HUES48 (cell line): ENCODE results near the gene KCNJ18.
"Not testable (repeated sequence)": the region's sequence is repeated elsewhere in the genome, so short reads cannot be mapped to it uniquely, and the experiment has no call there.

Experiments used
- H3K27ac ChIP-seq: one replicate; pipeline ENCODE4 v1.7.0; 2013; ENCODE audit warnings: low read depth, low read length, inconsistent platforms
- H3K27me3 ChIP-seq: 2 replicates; pipeline ENCODE4 v1.6.1; 2013; ENCODE audit warnings: mild to moderate bottlenecking, low read length; ENCODE audit not compliant: control insufficient read depth, insufficient read depth
- H3K36me3 ChIP-seq: 2 replicates; pipeline ENCODE4 v1.6.1; 2013; ENCODE audit warnings: low read length; ENCODE audit not compliant: control insufficient read depth, insufficient read depth
- H3K4me1 ChIP-seq: 2 replicates; pipeline ENCODE4 v1.6.1; 2013; ENCODE audit warnings: mild to moderate bottlenecking, low read length; ENCODE audit not compliant: control insufficient read depth, insufficient read depth
- H3K4me3 ChIP-seq: 2 replicates; pipeline ENCODE4 v1.5.1; 2013; ENCODE audit warnings: mild to moderate bottlenecking, low read depth, low read length
- H3K9ac ChIP-seq: 2 replicates; pipeline ENCODE4 v1.6.1; 2013; ENCODE audit warnings: mild to moderate bottlenecking, low read depth, low read length, moderate library complexity
- H3K9me3 ChIP-seq: 2 replicates; pipeline ENCODE4 v1.6.1; 2013; ENCODE audit warnings: low read length; ENCODE audit not compliant: control insufficient read depth, insufficient read depth

Gene KCNJ18

GRCh38 chr17:21691883-21692703 lies at the start of gene KCNJ18:
Gene KCNJ18, plus strand, starts transcription at chr17:21692523. Its CDS starts 10,264 bp downstream, at chr17:21702787.
- H3K36me3 ChIP-seq, H3K27ac ChIP-seq, H3K4me1 ChIP-seq, H3K9ac ChIP-seq, H3K27me3 ChIP-seq, H3K4me3 ChIP-seq: not testable (repeated sequence)
- peaks cover 54% of the 10 kb centered on the region for H3K9me3 ChIP-seq

- not testable (repeated sequence) for H3K4me3 ChIP-seq, H3K9ac ChIP-seq, H3K27ac ChIP-seq, H3K4me1 ChIP-seq, H3K36me3 ChIP-seq, H3K27me3 ChIP-seq
- peaks cover 29% of the 10 kb centered on the region for H3K9me3 ChIP-seq
Observed at GRCh38 chr17:21648125-21648524, 44.2 kb upstream of the KCNJ18 start.

GRCh38 chr17:21650043-21650442 lies 42.3 kb upstream of the KCNJ18 start:
- not testable (repeated sequence) for H3K9ac ChIP-seq, H3K27ac ChIP-seq, H3K36me3 ChIP-seq, H3K4me3 ChIP-seq, H3K4me1 ChIP-seq, H3K27me3 ChIP-seq
- peaks cover 29% of the 10 kb centered on the region for H3K9me3 ChIP-seq

GRCh38 chr17:21652049-21652448 lies 40.3 kb upstream of the KCNJ18 start:
- H3K4me1 ChIP-seq, H3K9ac ChIP-seq, H3K36me3 ChIP-seq, H3K4me3 ChIP-seq, H3K27ac ChIP-seq, H3K27me3 ChIP-seq: not testable (repeated sequence)
- peaks cover 22% of the 10 kb centered on the region for H3K9me3 ChIP-seq

GRCh38 chr17:21653211-21653610 lies 39.1 kb upstream of the KCNJ18 start:
- not testable (repeated sequence) for H3K36me3 ChIP-seq, H3K9ac ChIP-seq, H3K27me3 ChIP-seq, H3K4me3 ChIP-seq, H3K4me1 ChIP-seq, H3K27ac ChIP-seq
- H3K9me3 ChIP-seq = peaks cover 22% of the 10 kb centered on the region

DNA sequence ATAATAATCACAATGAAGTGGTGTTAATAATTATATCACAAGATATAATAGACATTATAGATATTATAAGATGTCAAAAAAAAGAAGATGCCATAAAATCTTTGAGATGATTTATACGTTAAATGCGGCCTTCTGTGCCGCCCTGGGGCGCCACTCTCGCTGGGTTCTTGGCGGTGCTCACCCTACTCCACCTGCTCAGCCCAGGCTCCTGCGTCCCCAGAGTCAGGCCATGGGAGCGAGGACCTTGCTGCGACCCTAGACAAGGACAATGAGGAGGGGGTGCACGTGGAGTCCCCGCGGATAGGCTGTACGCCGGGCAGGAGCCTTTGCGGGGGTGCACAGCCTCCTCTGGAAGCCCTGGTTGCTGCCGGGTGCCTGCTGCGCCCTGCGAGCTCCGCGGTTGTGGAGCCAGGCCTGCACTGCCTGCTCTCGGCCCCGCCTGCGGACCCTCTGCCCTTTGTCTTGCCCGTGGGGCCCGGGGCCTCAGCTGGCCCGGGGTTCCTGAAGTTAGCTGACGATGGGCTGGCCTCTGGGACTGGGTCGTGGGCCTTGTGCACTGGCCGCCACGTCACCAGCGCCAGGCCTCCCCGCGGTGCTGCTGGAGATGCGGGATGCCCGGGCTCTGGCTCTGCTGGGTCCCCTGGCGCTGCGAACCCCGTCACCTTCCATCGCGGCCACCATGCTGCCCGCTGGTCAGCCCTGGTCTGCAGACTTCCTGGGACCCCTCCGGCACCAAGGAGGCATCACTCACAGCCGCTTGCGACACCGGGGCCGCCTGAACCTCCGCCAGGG lies 35.6 kb upstream of the KCNJ18 start:
- H3K4me1 ChIP-seq, H3K36me3 ChIP-seq, H3K27me3 ChIP-seq, H3K4me3 ChIP-seq, H3K27ac ChIP-seq, H3K9ac ChIP-seq: not testable (repeated sequence)
- peaks cover 30% of the 10 kb centered on the region for H3K9me3 ChIP-seq

DNA sequence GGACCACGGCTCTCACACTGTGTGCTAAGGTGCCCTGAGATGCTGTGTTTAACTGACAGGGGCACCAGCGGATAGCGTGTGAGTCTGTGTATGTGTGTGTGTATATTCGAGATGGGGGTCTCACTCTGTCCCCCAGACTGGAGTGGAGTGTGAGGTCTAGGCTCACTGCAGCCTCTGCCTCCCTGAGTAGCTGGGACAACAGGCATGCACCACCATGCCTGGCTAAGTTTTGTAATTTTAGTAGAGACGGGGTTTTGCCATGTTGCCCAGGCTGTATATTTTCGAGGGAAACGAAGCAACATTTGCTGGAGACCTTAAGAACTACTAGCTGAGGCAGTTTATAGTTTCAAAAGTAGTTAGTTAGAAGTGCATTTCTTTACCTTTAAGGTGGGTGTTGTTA lies 32.7 kb upstream of the KCNJ18 start:
- peaks cover 47% of the 10 kb centered on the region for H3K9me3 ChIP-seq
- not testable (repeated sequence) for H3K27me3 ChIP-seq, H3K4me1 ChIP-seq, H3K27ac ChIP-seq, H3K36me3 ChIP-seq, H3K9ac ChIP-seq, H3K4me3 ChIP-seq

GRCh38 chr17:21661455-21661854 lies 30.9 kb upstream of the KCNJ18 start:
- H3K9me3 ChIP-seq = peaks cover 62% of the 10 kb centered on the region
- H3K4me3 ChIP-seq = not testable (repeated sequence)

DNA sequence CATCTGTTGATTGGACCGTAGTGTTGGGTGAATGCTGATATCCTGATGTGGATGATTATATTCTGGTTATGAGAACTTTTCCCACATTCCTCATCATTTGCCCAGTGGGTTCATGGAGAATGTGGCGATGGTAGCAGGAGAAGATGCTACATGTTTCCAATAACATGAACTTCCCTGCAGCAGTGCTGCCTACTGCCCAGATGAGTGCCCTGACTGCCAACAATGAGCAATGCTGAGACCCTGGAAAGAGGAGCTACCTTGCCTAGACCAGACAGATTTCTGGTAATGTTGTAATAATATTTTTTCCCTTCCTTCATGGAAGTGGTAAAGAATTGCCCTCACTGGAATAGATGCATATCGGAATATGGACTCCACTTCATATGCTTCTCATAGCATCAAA lies 29.2 kb upstream of the KCNJ18 start:
- H3K36me3 ChIP-seq, H3K27ac ChIP-seq, H3K4me1 ChIP-seq, H3K27me3 ChIP-seq, H3K9ac ChIP-seq, H3K4me3 ChIP-seq: not testable (repeated sequence)
- H3K9me3 ChIP-seq = peaks cover 78% of the 10 kb centered on the region

More at GRCh38 chr17:21661455-21661854, 30.9 kb upstream of the KCNJ18 start:
- not testable (repeated sequence) for H3K27ac ChIP-seq, H3K9ac ChIP-seq, H3K36me3 ChIP-seq, H3K27me3 ChIP-seq, H3K4me1 ChIP-seq

DNA sequence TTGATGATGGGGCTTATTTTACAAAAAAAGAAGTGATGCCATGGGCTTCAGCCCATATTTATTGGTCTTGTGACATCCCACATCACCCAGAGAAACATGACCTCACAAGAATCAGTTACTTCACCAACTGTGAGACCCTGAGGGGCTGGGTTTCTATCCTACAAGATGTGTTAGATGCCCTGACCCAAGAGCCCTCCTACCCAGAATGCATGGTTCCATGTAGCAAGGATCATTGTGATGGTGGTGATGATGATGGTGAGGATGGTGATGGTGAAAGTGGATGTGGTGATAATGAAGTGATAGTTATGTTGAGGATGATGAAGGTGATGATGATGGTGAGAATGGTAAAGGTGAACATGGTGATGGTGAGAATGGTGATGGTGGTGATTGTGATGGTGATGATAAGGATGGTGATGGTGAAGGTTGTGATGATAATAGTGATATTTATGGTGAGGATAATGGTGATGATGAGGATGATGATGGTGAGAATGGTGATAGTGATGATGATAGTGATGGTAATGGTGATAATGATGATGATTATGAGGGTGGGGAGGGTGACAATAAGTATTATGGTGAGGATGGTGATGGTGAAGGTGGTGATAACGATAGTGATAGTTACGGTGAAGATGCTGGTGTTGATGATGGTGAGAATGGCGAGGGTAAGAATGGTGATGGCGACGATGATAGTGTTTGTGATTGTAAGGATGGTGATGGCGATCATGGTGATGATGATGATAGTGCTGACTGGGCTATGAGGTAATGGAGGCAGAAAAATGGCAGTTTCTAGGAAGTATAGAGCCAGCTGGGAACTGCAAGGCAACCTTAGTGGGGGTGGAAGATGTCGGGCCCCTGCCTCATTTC lies 28.5 kb upstream of the KCNJ18 start:
- not testable (repeated sequence) for H3K9ac ChIP-seq, H3K4me1 ChIP-seq, H3K27me3 ChIP-seq, H3K36me3 ChIP-seq, H3K27ac ChIP-seq, H3K4me3 ChIP-seq
- H3K9me3 ChIP-seq = peaks cover 83% of the 10 kb centered on the region

- H3K36me3 ChIP-seq, H3K4me3 ChIP-seq, H3K4me1 ChIP-seq, H3K27ac ChIP-seq, H3K9ac ChIP-seq, H3K27me3 ChIP-seq: not testable (repeated sequence)
- H3K9me3 ChIP-seq = peaks cover 88% of the 10 kb centered on the region
Observed at GRCh38 chr17:21665171-21665570, 27.2 kb upstream of the KCNJ18 start.
